A204.1 (cell line): Measurements from ENCODE around the gene UGT1A1.

Experiments used
- FAIRE-seq: peaks from 2 replicates; lab custom pipeline; 2012; peaks lifted over from hg19 to GRCh38; lab: Jason Lieb, UNC

UGT1A1 gene

GRCh38 chr2:233798335-233799086, 38.4 kb downstream of the UGT1A1 start:
- FAIRE-seq: no peak

GRCh38 chr2:233799087-233799665, 39.1 kb downstream of the UGT1A1 start:
- FAIRE-seq: no peak

- FAIRE-seq: no peak
Observed at GRCh38 chr2:233799716-233800115, 39.6 kb downstream of the UGT1A1 start.

GRCh38 chr2:233800208-233800607, 40.1 kb downstream of the UGT1A1 start:
- no peak for FAIRE-seq

- FAIRE-seq: no peak
Observed at GRCh38 chr2:233801357-233802131, 41.5 kb downstream of the UGT1A1 start.

- no peak for FAIRE-seq
Observed at GRCh38 chr2:233802132-233802815, 42.2 kb downstream of the UGT1A1 start.

GRCh38 chr2:233803292-233803911, 43.3 kb downstream of the UGT1A1 start:
- no peak for FAIRE-seq

GRCh38 chr2:233803994-233804393, 43.9 kb downstream of the UGT1A1 start:
- FAIRE-seq: no peak

GRCh38 chr2:233807215-233807865, 47.3 kb downstream of the UGT1A1 start:
- no peak for FAIRE-seq

- FAIRE-seq: no peak
Observed at GRCh38 chr2:233807966-233808935, 48.2 kb downstream of the UGT1A1 start.

GRCh38 chr2:233810385-233810784, 50.3 kb downstream of the UGT1A1 start:
- FAIRE-seq: no peak

- FAIRE-seq: no peak
Observed at GRCh38 chr2:233811087-233811486, 51.0 kb downstream of the UGT1A1 start.

- no peak for FAIRE-seq
Observed at GRCh38 chr2:233811732-233812131, 51.7 kb downstream of the UGT1A1 start.

- no peak for FAIRE-seq
Observed at GRCh38 chr2:233813236-233814055, 53.4 kb downstream of the UGT1A1 start.

GRCh38 chr2:233814056-233814835, 54.2 kb downstream of the UGT1A1 start:
- FAIRE-seq: no peak

GRCh38 chr2:233815861-233816260, 55.8 kb downstream of the UGT1A1 start:
- FAIRE-seq: no peak

- FAIRE-seq: no peak
Observed at GRCh38 chr2:233816334-233816733, 56.3 kb downstream of the UGT1A1 start.

GRCh38 chr2:233816771-233817170, 56.7 kb downstream of the UGT1A1 start:
- FAIRE-seq: no peak
